Measurements from ENCODE around the gene PAGR1. TPM values are rescaled to one million over a fixed set of nuclear protein-coding genes. Genes with fewer than 3 reads are reported as not detected.
A peak's percentile ranks its signal among the peaks of the same experiment; 100 is the strongest.

The PAGR1 gene
- total RNA-seq, 1 donor from 2014 or later = 62.3 TPM

- H3K4me3 ChIP-seq (ENCODE audit: low read depth, low read length) = peak overlapping the region; percentile 83
- TF ChIP-seq CTCF (conservative IDR thresholded peaks at IDR 0.05; ENCODE audit: low read depth, low read length) = no peak
- no peak for DNase-seq (ENCODE audit: low read depth)
Measured at GRCh38 chr16:29815032-29815721, 775 bp upstream of the PAGR1 start.

GRCh38 chr16:29816694-29817441 is 916 bp downstream of the PAGR1 start:
- peak overlapping the region; percentile 83 for H3K4me3 ChIP-seq (ENCODE audit: low read depth, low read length)
- TF ChIP-seq CTCF (conservative IDR thresholded peaks at IDR 0.05; ENCODE audit: low read depth, low read length) = peak; percentile 19
- DNase-seq (ENCODE audit: low read depth) = no peak

GRCh38 chr16:29818082-29818481 is 2.1 kb downstream of the PAGR1 start:
- no peak for DNase-seq (ENCODE audit: low read depth)
- no peak overlapping the region for H3K4me3 ChIP-seq (ENCODE audit: low read depth, low read length)
- no peak for TF ChIP-seq CTCF (conservative IDR thresholded peaks at IDR 0.05; ENCODE audit: low read depth, low read length)

- H3K4me3 ChIP-seq (ENCODE audit: low read depth, low read length) = peak overlapping the region; percentile 76
- TF ChIP-seq CTCF (conservative IDR thresholded peaks at IDR 0.05; ENCODE audit: low read depth, low read length) = peak; percentile 63
- DNase-seq (ENCODE audit: low read depth) = no peak
Measured at GRCh38 chr16:29819506-29819905, 3.6 kb downstream of the PAGR1 start.

GRCh38 chr16:29820271-29820701 is 4.3 kb downstream of the PAGR1 start, which contains the start of gene MVP:
TSS of gene MVP (plus strand) at chr16:29820462. CDS start at chr16:29830550, 10,088 bp downstream.
- H3K4me3 ChIP-seq (ENCODE audit: low read depth, low read length) = peak within 1 kb of the TSS; percentile 76
- no peak for DNase-seq (ENCODE audit: low read depth)
- no peak for TF ChIP-seq CTCF (conservative IDR thresholded peaks at IDR 0.05; ENCODE audit: low read depth, low read length)

- DNase-seq (ENCODE audit: low read depth) = no peak
- TF ChIP-seq CTCF (conservative IDR thresholded peaks at IDR 0.05; ENCODE audit: low read depth, low read length) = no peak
- peak overlapping the region; percentile 76 for H3K4me3 ChIP-seq (ENCODE audit: low read depth, low read length)
Measured at GRCh38 chr16:29820730-29821642, 5.0 kb downstream of the PAGR1 start.

Data from epithelial cell of proximal tubule (primary cell).